PFSK-1 (cell line): ENCODE measurements around the gene ALDH8A1.

ENCODE experiments used
- FOXP2 ChIP-seq: optimal IDR thresholded peaks from 2 replicates; pipeline ENCODE3; 2011; ENCODE audit warnings: borderline replicate concordance, control low read depth, inconsistent platforms; ENCODE audit not compliant: insufficient read depth; ENCODE audit errors: extremely low read length, extremely low read depth
- POLR2AphosphoS5 ChIP-seq: IDR thresholded peaks from 2 replicates; pipeline ENCODE4 v1.6.1; 2012; ENCODE audit warnings: low read depth, mild to moderate bottlenecking, control low read depth, low read length, moderate library complexity
- SIN3A ChIP-seq: IDR thresholded peaks from 2 replicates; pipeline ENCODE4 v1.6.1; 2012; ENCODE audit warnings: mild to moderate bottlenecking, low read length, moderate library complexity, borderline replicate concordance; ENCODE audit not compliant: insufficient read depth
- TAF1 ChIP-seq: IDR thresholded peaks from 2 replicates; pipeline ENCODE4 v1.6.1; 2012; ENCODE audit warnings: low read length, control low read depth, borderline replicate concordance; ENCODE audit not compliant: insufficient read depth
- TF ChIP-seq, protein P1 (sequence below), 2 experiments: IDR thresholded peaks; 2 replicates each; pipeline versions ENCODE4 v1.6.1 to v1.8.0; 2011 to 2012; ENCODE audit warnings: low read depth in 2 of 2, low read length in 2 of 2, control low read depth in 1 of 2, inconsistent platforms in 1 of 2, mild to moderate bottlenecking in 1 of 2, moderate library complexity in 1 of 2; ENCODE audit not compliant: insufficient read depth in 1 of 2

ALDH8A1 gene

DNA sequence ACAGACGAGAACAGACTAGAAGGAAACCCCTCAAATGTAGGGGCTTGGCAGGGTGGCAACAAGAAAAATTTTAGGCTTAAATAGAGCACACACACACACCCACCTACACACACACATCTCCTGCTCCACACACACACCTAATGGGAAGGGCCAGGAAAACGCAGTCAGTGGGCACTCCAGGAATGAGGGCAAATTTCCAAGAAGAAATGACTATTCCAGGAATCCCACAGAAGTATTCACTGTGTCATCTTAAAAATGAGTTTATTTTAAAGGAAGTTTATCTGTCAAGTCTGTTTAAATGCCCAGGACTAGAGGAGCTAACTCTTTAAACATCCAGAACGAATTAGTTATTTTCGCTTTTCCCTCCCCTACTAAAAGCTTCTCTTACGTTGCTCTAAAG lies 13.0 kb downstream of the ALDH8A1 start:
- TF ChIP-seq TAF1 = no peak
- TF ChIP-seq, protein P1, sequence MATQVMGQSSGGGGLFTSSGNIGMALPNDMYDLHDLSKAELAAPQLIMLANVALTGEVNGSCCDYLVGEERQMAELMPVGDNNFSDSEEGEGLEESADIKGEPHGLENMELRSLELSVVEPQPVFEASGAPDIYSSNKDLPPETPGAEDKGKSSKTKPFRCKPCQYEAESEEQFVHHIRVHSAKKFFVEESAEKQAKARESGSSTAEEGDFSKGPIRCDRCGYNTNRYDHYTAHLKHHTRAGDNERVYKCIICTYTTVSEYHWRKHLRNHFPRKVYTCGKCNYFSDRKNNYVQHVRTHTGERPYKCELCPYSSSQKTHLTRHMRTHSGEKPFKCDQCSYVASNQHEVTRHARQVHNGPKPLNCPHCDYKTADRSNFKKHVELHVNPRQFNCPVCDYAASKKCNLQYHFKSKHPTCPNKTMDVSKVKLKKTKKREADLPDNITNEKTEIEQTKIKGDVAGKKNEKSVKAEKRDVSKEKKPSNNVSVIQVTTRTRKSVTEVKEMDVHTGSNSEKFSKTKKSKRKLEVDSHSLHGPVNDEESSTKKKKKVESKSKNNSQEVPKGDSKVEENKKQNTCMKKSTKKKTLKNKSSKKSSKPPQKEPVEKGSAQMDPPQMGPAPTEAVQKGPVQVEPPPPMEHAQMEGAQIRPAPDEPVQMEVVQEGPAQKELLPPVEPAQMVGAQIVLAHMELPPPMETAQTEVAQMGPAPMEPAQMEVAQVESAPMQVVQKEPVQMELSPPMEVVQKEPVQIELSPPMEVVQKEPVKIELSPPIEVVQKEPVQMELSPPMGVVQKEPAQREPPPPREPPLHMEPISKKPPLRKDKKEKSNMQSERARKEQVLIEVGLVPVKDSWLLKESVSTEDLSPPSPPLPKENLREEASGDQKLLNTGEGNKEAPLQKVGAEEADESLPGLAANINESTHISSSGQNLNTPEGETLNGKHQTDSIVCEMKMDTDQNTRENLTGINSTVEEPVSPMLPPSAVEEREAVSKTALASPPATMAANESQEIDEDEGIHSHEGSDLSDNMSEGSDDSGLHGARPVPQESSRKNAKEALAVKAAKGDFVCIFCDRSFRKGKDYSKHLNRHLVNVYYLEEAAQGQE (IDR thresholded peaks at IDR 0.05; ENCODE audit: insufficient read depth in 1 of 2, low read depth in 2 of 2, low read length in 2 of 2) = no peak
- no peak for TF ChIP-seq POLR2AphosphoS5
- no peak for TF ChIP-seq FOXP2
- TF ChIP-seq SIN3A = no peak

DNA sequence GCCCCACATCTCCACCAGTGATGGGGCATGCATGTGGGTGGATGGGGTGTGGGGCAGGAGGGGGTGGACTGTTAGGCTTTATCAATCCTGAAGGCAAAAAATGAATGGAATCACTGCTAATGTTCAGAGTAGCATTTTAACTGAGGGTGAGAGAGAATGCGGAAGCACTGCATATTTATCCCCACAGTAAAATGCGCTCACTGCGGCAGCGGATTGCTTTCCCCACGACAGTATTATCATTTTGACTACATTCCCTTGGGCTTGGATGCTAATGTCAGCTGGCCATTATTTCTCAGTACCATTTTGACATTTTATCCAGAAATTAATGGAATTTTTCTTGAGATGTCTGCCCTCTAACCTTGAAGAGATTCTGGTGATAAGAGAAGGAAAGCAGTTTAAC lies 13.4 kb downstream of the ALDH8A1 start:
- TF ChIP-seq, protein P1 (IDR thresholded peaks at IDR 0.05; ENCODE audit: insufficient read depth in 1 of 2, low read depth in 2 of 2, low read length in 2 of 2) = no peak
- no peak for TF ChIP-seq FOXP2
- TF ChIP-seq TAF1 = no peak
- TF ChIP-seq POLR2AphosphoS5 = no peak
- no peak for TF ChIP-seq SIN3A

DNA sequence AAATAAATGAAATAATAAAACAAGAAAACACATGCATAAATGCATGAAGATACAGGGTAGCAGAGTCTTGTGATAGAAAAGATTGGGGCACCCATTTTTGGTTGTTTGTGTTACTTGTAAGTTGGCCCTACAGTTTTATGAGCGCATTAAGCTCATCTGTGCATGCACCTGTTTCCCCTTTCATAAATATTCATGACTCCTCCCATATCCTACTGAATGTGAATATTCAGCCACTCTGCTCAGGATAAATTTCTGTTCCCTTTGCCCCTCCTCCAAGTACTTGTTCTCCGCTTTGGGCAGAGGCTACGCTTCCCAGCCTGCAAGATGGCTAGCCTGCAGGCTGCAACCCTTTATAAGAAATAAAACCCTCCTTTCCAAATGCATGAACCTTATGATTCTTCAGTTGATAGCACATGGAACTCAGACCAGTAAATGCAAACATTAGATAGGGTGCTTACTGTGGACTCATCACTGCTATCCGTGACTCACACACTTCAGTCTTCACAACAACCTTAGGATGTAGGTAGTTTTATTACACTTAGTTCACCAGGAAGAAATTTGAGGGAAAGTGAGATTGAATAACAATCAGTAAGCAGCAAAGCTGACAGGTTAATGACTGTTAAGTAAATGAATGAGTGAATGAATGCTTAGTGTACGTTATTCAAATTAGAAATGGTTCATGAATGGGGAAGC lies 15.0 kb downstream of the ALDH8A1 start:
- TF ChIP-seq FOXP2 = no peak
- TF ChIP-seq SIN3A = no peak
- no peak for TF ChIP-seq POLR2AphosphoS5
- TF ChIP-seq, protein P1 (IDR thresholded peaks at IDR 0.05; ENCODE audit: insufficient read depth in 1 of 2, low read depth in 2 of 2, low read length in 2 of 2) = no peak
- no peak for TF ChIP-seq TAF1

DNA sequence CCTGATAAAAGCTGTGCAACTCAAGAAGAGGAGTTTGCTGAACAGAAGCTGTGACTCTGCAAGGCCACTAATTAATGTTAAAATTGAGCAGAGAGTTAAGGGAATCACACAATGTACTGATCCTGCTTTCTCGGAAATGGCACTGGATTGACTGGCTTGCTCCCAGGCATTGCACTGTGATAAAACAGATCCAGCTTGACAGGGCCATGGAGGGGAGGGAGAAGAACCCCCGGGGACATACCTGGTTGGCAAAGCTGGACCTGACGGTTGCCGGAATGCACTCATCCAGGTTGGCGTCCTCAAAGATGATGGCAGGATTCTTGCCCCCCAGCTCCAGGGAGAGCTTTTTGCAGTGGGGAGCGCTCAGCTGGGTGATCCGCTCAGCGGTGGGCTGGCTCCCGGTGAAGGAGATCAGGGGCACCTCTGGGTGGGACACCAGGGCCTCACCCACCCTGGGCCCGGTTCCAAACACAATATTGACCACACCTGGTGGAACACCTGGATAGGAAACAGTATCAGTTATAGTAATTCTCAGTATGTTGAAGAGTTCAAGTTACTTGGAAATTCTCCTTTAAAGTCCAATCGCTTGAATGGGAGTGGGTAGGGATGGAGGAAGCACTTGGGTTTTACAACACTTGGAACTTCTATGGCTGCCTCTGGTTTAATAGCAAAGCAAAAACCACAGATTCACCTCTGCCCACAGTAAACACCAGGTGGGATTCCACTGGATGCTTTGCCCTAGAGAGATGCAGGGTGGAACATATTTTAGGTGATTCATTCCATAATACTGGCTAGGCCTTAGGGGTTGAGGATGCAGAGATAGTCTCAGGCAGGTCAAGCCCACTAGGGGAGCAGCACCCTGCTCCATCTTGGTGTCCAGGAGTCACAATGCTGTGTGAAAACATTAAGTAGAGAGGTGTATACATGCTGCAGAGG lies 17.1 kb downstream of the ALDH8A1 start:
- TF ChIP-seq TAF1 = no peak
- TF ChIP-seq, protein P1 (IDR thresholded peaks at IDR 0.05; ENCODE audit: insufficient read depth in 1 of 2, low read depth in 2 of 2, low read length in 2 of 2) = no peak
- TF ChIP-seq SIN3A = no peak
- no peak for TF ChIP-seq POLR2AphosphoS5
- no peak for TF ChIP-seq FOXP2
